T-helper 22 cell (primary cell): ENCODE data around the gene PDGFA.

ENCODE experiments used
- DNase-seq: peaks from one replicate; pipeline ENCODE4 v3.0.0-alpha.2; 2020; ENCODE audit warnings: low read depth

PDGFA gene

DNA sequence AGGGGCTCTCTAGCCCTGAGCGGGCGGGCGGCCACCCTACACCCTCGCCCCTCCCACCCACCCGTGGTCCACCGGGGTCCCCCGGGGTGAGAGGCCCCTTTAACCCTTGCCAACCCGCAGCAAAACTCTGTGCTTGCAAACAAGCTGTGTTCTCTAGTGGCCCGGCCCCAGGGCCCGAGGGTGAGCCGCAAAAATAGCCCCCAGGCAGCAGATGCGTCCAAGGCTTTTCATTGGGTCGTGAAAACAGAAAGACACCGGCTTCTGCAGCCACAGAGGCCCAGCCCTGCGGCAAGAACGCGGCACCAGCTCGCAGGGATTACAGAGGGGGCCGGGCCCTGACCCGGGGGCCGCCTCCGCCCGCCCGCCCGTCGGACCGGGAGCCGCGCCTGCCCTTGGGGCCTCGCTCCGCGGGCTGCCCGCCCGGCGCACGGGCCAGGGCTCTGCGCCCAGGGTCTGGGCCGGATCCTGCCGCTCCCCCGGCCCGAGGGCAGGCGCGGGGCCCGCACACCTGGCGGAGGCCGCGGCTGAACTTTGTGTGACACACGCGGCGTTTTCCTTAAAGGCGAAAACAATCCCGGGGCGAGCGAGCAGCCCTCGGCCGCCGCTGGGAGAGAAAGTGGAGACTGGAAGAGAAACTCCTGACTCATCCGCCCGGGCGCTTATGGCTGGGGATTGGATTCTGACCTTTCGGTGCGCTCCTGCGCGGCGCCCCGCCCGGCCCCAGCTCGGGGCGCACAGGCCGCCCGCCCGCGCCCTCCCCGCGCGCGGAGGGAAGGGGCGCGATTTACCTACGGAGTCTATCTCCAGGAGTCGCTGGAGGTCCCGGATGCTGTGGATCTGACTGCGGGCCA lies 2.8 kb downstream of the PDGFA start:
- DNase-seq = no peak

DNA sequence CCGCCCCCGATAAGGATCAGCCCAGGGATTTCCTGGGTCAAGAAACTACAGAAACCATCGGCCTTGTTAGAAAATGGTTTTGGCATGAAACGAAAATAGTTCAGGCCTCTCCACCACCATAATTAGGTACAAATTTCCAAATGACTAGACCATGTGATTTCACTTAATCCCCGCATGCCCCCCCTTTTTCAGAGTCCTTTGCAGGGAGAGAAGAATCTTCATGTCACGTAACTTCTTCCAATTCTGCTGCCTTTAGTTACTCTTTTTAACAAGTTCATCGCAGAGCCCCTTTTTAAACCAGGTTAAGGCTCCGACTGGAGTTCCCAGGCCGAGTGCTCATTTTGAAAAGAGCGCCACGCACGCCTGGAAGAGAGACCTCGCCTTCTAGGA lies 3.4 kb downstream of the PDGFA start:
- no peak for DNase-seq

GRCh38 chr7:515628-516027 lies 4.0 kb downstream of the PDGFA start:
- no peak for DNase-seq

DNA sequence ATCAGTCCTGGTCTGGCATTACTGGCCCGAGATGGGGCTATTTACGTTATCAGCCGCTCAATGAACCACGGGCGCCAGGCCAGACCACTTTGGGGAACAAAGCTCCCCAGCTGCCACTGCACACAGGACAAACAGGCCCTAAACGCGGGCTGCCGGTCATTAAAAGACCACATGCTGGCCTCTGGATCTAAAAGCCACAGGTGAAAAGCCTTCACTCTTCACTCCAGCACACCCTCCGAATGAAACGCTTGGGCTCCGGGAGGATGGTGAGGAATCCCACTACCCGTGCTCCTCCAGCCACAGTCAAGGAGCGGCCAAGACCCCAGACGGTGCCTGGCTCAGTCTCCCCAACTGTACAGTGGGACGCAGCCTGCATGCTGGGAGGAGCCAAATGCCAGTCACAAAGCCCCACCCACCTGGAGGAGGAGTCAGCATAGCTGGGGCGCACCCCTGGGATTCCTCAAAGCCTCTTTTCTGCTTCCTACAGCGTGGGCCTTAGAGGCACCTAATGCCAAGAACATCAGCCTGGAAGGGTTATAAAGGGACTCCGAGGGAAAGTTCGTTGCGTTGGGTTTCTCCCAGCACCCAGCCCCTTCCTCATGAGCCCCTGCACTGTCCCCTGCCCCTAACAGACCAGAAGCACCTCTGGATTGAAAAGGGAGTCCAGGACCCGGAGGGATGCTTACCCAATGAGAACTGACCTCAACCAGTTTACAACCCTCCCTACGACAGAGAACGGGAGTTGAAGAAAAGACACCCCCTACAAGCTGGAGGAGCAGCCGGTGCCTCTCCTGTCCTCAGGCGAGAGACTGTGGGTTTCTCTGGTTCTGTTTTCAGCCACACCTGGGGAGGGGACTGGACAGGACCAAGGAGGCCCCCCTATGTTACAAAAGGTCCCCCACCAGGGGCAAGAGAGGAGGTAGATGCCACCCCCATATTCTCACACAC lies 4.7 kb downstream of the PDGFA start:
- no peak for DNase-seq

GRCh38 chr7:514242-514641 lies 5.4 kb downstream of the PDGFA start:
- no peak for DNase-seq

DNA sequence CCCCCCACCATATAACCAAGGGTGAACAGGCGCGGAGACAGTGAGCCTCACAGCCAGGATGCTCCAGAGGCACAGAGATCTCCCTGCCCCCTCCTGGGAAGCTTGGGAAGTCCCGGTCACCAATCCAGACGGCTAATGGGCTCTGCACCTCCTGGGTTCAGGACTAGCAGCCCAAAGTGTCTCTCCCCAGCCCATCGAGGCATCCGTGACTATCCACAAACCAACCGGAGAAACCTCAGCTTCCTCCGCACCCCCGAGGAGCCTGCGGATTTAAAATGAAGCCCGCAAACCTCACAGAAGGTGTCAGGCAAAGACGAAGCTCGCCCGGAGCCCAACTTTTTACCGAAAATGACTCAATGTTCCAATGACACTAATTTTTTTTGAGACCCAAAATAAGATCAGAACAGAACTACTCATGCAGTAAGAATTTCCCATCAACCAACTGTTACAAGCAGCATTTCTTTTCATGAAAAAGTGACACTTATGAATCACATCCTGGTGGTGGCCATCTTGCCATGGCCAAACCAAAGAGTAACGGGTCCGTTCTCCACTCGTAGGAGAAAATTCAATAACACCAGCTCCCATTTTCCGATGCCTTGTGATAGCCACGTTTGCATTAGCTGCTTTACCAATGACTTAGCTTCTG lies 6.0 kb downstream of the PDGFA start:
- no peak for DNase-seq

- DNase-seq = no peak
Measured at GRCh38 chr7:512541-513311, 6.9 kb downstream of the PDGFA start.

DNA sequence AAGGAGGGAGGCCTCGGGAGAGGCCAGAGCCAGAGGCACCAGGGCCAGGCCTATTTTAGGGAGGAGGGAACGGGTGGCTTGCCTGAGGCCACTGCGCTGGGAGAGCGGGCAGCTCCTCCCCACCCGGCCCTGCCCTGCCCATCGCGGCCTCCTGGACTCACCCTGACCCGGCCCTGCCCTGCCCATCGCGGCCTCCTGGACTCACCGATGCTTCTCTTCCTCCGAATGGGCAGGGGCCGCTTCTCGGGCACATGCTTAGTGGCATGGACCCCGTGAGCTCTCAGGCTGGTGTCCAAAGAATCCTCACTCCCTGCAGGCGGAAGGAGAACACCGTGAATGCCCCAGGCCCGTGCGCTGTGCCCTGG lies 7.5 kb downstream of the PDGFA start:
- no peak for DNase-seq

DNA sequence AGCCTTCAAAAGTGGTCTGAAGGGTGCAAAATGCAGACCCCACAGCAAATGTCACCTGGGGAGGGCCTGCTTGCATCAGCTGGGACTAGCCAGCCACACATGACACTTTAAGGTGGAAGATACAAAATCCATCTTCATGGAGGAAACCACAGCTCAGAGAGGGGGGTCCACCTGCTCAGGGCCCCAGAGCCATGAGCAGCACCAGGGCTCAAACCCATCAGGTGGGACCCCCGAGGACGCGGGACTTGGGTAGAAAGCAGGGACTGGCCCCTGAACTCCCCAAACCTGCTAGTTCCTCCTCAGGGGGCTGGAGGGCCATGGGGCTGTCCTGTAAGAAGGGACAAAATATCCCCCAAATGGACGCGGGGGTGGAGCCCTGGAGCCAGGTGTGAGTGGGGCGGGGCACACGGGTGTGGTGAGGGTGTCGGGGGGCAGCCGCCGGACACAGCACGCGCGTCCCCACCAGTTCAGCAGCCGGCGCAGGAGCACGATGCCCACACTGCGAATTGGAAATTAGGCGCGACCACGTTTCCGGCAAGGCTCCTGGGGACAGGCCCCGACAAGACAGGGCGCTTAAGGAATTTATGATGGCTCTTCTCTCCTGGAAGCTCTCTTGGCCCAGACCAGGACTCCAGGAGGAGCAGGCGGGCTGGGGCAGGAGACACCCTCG lies 8.0 kb downstream of the PDGFA start:
- DNase-seq = no peak

DNA sequence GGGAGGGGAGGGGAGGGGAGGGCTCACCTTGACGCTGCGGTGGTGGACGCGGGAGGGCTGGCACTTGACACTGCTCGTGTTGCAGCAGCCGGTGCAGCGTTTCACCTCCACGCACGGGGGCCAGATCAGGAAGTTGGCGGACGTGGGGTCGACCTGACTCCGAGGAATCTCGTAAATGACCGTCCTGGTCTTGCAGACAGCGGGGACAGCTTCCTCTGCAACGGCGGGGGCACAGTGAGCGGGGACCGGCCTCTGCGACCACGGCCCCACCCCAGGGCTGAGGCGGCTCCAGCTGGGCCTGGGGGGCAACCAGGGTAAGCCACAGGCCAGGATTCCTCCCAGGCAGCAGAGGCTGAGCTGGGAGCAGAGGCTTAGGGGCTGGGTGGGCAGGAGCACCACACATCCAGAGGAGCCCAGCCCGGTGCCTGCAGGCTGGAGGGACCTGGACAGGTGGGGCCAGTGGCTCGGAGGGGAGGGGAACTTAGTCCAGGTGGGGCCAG lies 8.8 kb downstream of the PDGFA start:
- no peak for DNase-seq

DNA sequence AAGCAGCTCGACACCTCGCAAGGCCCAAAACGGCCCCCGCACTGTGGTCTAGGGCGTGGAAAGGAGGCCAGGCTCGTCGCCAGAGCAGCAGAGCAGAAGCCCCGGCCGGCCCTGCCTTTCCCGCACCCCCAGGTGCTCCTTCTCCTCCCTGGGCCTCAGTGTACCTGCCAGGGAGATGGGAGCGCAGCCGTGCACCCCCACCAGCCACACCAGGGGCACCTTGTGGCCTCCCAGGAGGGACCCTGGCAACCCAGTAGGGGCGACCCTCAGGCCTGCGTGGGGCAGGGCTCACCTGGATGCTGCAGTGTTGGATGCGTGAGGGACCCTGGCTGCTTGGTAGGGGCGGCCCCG lies 9.5 kb downstream of the PDGFA start:
- DNase-seq = no peak

- no peak for DNase-seq
Measured at GRCh38 chr7:509426-510130, 10.1 kb downstream of the PDGFA start.

DNA sequence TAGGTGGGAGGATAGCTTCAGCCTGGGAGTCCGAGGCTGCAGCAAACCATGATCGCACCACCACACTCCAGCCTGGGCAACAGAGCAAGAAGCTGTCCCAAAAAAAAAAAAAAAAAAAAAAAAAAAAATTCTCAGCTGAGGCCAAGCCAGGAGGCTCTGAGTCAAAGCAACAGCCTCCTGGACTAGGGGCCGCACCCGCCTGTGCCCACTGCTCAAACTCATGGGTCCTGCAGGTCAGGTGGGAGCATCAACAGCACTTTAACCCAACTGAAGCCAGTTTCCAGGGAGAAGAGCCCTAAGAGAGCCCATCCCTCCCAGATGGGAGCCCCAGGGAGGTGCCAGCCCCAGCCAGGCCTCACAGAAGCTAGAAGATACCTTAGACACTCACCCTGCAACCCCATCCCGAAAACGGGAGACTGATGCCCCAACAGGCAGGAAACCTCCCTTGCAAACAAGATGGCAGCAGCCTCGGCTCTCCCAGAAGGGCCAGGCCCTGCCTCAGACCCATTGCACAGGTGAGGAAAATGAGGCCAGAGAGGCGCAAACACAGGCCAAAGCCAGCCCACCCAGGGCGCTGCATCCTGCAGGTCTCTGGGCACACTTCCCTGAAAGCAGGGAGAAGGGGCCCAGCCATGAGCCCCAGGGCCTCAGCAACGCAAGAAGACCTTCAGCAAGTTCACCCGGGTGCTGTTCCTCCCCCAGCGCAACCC lies 11.0 kb downstream of the PDGFA start:
- DNase-seq = no peak

- DNase-seq = no peak
Measured at GRCh38 chr7:507623-508300, 11.9 kb downstream of the PDGFA start.

DNA sequence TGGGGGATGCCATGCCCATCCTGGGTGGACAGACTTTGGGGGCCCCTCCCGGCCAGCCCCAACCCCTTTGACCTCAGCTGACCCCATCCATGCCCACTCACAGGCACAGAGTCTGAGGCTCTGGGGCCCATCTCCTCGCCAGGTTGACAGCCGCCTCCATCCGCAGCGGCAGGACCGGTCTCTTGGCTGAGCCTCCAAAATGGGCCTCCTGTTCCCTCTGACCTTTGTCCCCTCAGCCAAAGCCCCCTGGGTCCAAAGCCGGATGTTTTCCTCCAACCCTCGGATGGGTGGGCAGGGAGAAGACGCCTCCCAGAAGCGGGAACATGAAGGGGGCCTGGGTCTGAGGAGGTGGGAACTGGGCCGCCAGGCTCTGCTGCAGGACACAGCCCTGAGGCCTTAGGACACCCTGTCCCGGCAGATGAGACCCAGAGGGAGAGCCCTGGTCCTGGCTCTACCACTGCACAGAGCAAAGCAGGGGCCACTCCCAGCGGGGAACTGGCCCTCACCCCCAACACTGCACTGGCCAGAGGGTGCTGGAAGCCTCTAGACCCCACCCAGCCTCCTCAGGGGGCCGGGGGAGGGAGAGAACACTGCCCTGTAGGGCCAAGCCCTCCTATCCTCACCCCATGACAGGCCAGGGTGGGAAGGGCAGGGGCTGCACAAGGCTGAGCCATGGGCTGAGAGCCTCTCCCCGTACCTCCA lies 12.6 kb downstream of the PDGFA start:
- DNase-seq = no peak

DNA sequence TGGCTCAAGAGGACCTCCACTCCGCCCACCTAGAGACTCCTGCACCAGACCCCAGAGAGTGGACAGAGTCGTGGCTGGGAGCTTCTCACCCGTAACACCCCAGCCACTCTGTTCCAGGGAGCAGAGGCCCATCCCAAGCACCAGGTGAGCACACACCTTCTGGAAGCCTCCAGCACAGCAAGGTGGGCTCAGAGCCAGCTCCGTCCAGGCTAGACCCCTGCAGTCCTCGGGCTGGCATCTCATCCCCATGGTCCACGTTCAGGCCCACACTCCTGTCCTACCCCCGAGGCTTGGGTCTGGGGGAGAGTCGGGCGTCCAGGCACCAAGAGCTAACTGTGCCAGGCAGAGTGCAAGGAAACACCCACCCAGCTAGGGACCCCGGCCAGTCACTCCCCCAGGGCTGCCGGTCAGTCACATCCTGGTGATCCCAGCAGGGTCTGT lies 13.2 kb downstream of the PDGFA start:
- DNase-seq = no peak

DNA sequence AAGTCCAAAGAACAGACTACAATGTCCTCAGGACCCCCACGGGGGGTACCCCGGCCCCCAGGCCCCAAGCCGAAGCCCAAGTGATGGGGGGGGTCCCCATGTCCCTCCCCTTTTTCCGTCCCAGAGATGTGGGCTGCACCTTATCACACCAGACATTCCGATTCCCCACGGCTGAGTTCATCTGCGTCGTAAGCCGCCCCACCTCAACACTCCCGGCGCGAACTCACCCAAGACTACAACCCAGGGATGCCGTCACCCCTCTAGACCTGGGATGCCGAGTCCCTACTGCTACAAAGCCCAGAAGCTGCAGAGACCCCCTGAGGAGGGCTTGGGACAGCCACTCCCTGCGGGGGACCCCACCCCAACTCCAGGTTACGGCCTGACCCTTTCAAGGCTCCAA lies 14.5 kb downstream of the PDGFA start:
- no peak for DNase-seq

DNA sequence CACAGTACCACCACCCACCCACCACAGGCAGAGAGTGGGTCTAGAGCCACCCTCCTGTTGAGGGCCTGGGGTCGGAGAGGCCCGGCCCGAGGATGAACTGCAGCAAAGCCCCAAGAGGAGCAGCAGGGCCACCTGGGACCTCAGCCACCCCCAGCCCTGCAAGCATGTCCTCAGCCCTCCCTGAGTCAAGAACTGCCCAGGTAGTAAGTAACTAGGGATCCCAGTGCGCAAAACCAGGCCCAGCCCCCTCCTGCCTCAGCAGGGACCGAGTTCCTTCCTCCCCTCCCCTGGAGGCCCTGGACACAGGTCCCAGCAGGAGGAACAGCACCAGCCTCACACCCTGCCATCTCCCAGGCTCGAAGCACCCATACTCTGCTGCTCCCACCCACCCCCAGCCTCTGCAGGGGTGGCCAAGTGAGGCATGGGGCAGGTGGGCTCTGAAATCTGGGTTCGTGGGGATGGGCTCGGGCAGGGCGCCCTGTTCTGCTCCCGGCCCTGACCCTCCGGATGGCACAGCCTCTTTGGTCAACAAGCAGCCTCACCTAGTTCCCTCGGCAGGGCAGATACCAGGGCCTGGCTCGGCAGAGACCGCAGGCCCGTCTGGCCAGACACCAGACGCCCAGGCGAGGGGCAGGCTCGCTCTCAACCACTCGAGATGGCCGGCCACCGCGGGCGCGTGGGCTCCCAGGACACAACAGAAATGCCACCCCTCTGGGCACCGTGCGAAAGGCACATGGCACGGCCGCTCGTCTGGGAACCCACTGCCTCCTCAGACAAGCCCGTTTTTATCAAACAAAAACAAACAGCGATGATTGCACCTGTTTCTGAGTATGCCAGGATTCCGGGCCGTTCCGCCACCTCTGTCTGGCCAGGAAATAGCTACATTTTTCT lies 15.2 kb downstream of the PDGFA start:
- no peak for DNase-seq
